Cerebellar cortex (tissue), 1 donor: ENCODE results near the gene MYLK3.
A peak's percentile ranks its signal among the peaks of the same experiment; 100 is the strongest.

Experiments used
- DNase-seq: peaks from one replicate; pipeline ENCODE4 v3.0.0-alpha.2; 2015; ENCODE audit warnings: low spot score

The MYLK3 gene

GRCh38 chr16:46757339-46758050 is 9.4 kb upstream of the MYLK3 start:
- DNase-seq, result no peak

- DNase-seq, result no peak
Observed at GRCh38 chr16:46756772-46757171, 8.6 kb upstream of the MYLK3 start.

GRCh38 chr16:46753015-46753414 is 4.9 kb upstream of the MYLK3 start:
- no peak for DNase-seq

- DNase-seq, result no peak
Observed at GRCh38 chr16:46751381-46751780, 3.2 kb upstream of the MYLK3 start.

- no peak for DNase-seq
Observed at GRCh38 chr16:46748775-46749705, 896 bp upstream of the MYLK3 start.

- DNase-seq, result peak; percentile 82
Observed at GRCh38 chr16:46746821-46747776, 1.0 kb downstream of the MYLK3 start.

- no peak for DNase-seq
Observed at GRCh38 chr16:46745617-46746016, 2.5 kb downstream of the MYLK3 start.

- DNase-seq, result peak; percentile 79
Observed at GRCh38 chr16:46743232-46743719, 4.9 kb downstream of the MYLK3 start.

- no peak for DNase-seq
Observed at GRCh38 chr16:46739934-46740333, 8.2 kb downstream of the MYLK3 start.

- no peak for DNase-seq
Observed at GRCh38 chr16:46737621-46738214, 10.4 kb downstream of the MYLK3 start.

GRCh38 chr16:46736695-46737094 is 11.4 kb downstream of the MYLK3 start:
- no peak for DNase-seq

- DNase-seq, result no peak
Observed at GRCh38 chr16:46733319-46733830, 14.8 kb downstream of the MYLK3 start.

GRCh38 chr16:46732561-46732960 is 15.6 kb downstream of the MYLK3 start:
- DNase-seq, result no peak

- no peak for DNase-seq
Observed at GRCh38 chr16:46731691-46732555, 16.2 kb downstream of the MYLK3 start.

- no peak for DNase-seq
Observed at GRCh38 chr16:46730801-46731690, 17.1 kb downstream of the MYLK3 start.

GRCh38 chr16:46730126-46730525 is 18.0 kb downstream of the MYLK3 start:
- no peak for DNase-seq

- no peak for DNase-seq
Observed at GRCh38 chr16:46729326-46729995, 18.7 kb downstream of the MYLK3 start.

- no peak for DNase-seq
Observed at GRCh38 chr16:46728806-46729205, 19.3 kb downstream of the MYLK3 start.

GRCh38 chr16:46727630-46728029 is 20.5 kb downstream of the MYLK3 start:
- DNase-seq, result no peak
